ENCODE data around the gene STIP1. TPM values are rescaled to one million over a fixed set of nuclear protein-coding genes. Genes with fewer than 3 reads are reported as not detected.

The STIP1 gene
- total and polyA plus RNA-seq, 2 donors (not counting 3 experiments of a cell fraction or from before 2014, with no cell fraction given): 117 to 226 TPM

DNA sequence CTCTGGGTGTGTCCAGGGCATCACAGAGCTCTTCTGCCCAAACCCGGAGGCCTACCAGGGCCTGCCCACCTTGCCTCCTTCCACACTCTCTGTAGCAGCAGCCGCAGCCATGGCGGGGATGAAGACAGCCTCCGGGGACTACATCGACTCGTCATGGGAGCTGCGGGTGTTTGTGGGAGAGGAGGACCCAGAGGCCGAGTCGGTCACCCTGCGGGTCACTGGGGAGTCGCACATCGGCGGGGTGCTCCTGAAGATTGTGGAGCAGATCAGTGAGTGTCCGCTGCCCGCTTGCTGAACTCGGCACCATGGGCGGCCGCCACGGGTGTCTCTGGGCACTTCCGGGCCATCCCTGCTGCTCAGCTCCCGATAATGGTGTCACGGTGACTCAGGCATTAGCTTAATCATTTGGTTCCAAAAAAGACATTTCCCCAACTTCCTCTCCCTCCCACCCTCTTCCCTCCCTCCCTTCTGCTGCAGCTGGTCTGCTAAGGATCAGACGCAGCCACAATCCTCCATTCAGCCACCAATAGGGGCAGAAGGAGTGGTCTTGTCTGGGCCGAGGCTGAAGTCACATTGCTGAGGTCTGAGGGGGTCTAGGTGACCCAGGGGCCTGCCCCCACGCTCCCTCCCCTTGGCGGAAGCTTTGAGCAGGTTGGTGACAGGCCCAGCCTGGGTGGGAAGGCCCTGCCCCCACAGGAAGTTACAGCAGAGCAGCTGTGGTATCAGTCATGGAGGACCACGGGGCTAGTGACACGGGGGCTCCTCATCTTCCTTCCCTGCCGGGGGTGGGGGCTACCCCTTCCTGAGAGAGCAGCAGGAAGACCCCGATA lies 21.5 kb downstream of the STIP1 start:
- Histone ChIP-seq H3K9me1 (replicated peaks; ENCODE audit: control insufficient read depth, extremely low read depth, insufficient read depth, low read length) (no peaks in the 10 kb centered on the region), H3K36me3 (ENCODE audit: control insufficient read depth in 2 of 2, extremely low read depth in 1 of 2, insufficient read depth in 2 of 2, low read length in 2 of 2) (peaks cover 8 to 23% of the 10 kb centered on the region in 2 experiments), H3K27me3 (ENCODE audit: control insufficient read depth in 2 of 2, insufficient read depth in 2 of 2, low read length in 2 of 2) (no peaks in the 10 kb centered on the region), H4K20me1 (replicated peaks; ENCODE audit: control insufficient read depth, extremely low read depth, insufficient read depth, low read length) (no peaks in the 10 kb centered on the region), H3K4me2 (ENCODE audit: insufficient read depth, low read length) (peak overlapping the region; percentile 75), H2AFZ (ENCODE audit: low read depth, low read length) (no peak overlapping the region), H3K9ac (replicated peaks; ENCODE audit: extremely low read depth, insufficient read depth, low read length) (peak overlapping the region; percentile 71), H3K79me2 (ENCODE audit: control insufficient read depth, insufficient read depth, low read length) (peaks cover 12% of the 10 kb centered on the region), H3K4me3 (replicated peaks in 1 of 3; ENCODE audit: insufficient read depth in 1 of 3, low read depth in 1 of 3, low read length in 3 of 3) (peak overlapping the region; percentile 6 to 42 (median 18)), H3K27ac (ENCODE audit: insufficient read depth, low read depth, low read length) (peak overlapping the region; percentile 91), H3K4me1 (ENCODE audit: control insufficient read depth, extremely low read depth, insufficient read depth, low read length) (peaks cover 34% of the 10 kb centered on the region), H3K9me3 (replicated peaks; ENCODE audit: control insufficient read depth, insufficient read depth, low read length) (no peaks in the 10 kb centered on the region)
- no TSS peak for BruUV-seq (replicated peaks)
- intact Hi-C loops (cut with micrococcal nuclease) (loop anchor here (1.0 kb wide), 4 partner anchors 19 to 34 kb away; partner anchors contain the start of genes DNAJC4, FKBP2, NUDT22 and STIP1), dilution Hi-C loops (cut with MboI; ENCODE audit: extremely low pct_ligation_motif_present, low sequenced_read_pairs) (no loop called here)
- DNase-seq (ENCODE audit: low read depth, low spot score): peak; percentile 76
- POLR2A ChIA-PET: interaction anchor here (0.5 to 1.6 kb wide), 4 partner anchors 11 to 60 kb away, joined by 3 to 12 read pairs (median 5); partner anchors contain the start of genes NUDT22, STIP1 and TRPT1
- TF ChIP-seq POLR2AphosphoS5 (IDR thresholded peaks at IDR 0.05; ENCODE audit: insufficient read depth, low read depth, low read length) (peak; percentile 74), POLR2A (IDR thresholded peaks at IDR 0.05; ENCODE audit: low read depth, low read length) (peak; percentile 68), MAX (IDR thresholded peaks at IDR 0.05; ENCODE audit: insufficient read depth, insufficient read length) (no peak), EZH2 (IDR thresholded peaks at IDR 0.05; ENCODE audit: borderline replicate concordance, low read depth, low read length, severe bottlenecking) (no peak), JUN (IDR thresholded peaks at IDR 0.05; ENCODE audit: borderline replicate concordance, insufficient read depth, insufficient read length, low read depth) (peak; percentile 37), MYC (IDR thresholded peaks at IDR 0.05; ENCODE audit: low read depth, low read length) (peak; percentile 39), GATA2 (IDR thresholded peaks at IDR 0.05; ENCODE audit: insufficient read depth, insufficient read length, low read depth, low read length) (peak; percentile 59), FOS (IDR thresholded peaks at IDR 0.05; ENCODE audit: borderline replicate concordance, insufficient read depth, low read length) (peak; percentile 57)
- TF ChIP-seq, protein P1, sequence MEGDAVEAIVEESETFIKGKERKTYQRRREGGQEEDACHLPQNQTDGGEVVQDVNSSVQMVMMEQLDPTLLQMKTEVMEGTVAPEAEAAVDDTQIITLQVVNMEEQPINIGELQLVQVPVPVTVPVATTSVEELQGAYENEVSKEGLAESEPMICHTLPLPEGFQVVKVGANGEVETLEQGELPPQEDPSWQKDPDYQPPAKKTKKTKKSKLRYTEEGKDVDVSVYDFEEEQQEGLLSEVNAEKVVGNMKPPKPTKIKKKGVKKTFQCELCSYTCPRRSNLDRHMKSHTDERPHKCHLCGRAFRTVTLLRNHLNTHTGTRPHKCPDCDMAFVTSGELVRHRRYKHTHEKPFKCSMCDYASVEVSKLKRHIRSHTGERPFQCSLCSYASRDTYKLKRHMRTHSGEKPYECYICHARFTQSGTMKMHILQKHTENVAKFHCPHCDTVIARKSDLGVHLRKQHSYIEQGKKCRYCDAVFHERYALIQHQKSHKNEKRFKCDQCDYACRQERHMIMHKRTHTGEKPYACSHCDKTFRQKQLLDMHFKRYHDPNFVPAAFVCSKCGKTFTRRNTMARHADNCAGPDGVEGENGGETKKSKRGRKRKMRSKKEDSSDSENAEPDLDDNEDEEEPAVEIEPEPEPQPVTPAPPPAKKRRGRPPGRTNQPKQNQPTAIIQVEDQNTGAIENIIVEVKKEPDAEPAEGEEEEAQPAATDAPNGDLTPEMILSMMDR (IDR thresholded peaks at IDR 0.05; ENCODE audit: extremely low read depth in 1 of 2, insufficient read depth in 1 of 2, low read depth in 1 of 2, low read length in 2 of 2): no peak
- FAIRE-seq: peak; percentile 98
- CTCF ChIA-PET: interaction anchor here (0.9 to 11.5 kb wide), 13 partner anchors 9 to 146 kb away, joined by 3 to 413 read pairs (median 9); partner anchors contain the start of genes CATSPERZ, DNAJC4, ESRRA and NUDT22
